IPS-NIHi11 (cell line): Measurements from ENCODE around the gene NEB.

Source experiments
- DNase-seq: peaks from one replicate; pipeline ENCODE4 v3.0.0; 2012; ENCODE audit warnings: mixed read lengths, low spot score

Gene NEB, protein sequence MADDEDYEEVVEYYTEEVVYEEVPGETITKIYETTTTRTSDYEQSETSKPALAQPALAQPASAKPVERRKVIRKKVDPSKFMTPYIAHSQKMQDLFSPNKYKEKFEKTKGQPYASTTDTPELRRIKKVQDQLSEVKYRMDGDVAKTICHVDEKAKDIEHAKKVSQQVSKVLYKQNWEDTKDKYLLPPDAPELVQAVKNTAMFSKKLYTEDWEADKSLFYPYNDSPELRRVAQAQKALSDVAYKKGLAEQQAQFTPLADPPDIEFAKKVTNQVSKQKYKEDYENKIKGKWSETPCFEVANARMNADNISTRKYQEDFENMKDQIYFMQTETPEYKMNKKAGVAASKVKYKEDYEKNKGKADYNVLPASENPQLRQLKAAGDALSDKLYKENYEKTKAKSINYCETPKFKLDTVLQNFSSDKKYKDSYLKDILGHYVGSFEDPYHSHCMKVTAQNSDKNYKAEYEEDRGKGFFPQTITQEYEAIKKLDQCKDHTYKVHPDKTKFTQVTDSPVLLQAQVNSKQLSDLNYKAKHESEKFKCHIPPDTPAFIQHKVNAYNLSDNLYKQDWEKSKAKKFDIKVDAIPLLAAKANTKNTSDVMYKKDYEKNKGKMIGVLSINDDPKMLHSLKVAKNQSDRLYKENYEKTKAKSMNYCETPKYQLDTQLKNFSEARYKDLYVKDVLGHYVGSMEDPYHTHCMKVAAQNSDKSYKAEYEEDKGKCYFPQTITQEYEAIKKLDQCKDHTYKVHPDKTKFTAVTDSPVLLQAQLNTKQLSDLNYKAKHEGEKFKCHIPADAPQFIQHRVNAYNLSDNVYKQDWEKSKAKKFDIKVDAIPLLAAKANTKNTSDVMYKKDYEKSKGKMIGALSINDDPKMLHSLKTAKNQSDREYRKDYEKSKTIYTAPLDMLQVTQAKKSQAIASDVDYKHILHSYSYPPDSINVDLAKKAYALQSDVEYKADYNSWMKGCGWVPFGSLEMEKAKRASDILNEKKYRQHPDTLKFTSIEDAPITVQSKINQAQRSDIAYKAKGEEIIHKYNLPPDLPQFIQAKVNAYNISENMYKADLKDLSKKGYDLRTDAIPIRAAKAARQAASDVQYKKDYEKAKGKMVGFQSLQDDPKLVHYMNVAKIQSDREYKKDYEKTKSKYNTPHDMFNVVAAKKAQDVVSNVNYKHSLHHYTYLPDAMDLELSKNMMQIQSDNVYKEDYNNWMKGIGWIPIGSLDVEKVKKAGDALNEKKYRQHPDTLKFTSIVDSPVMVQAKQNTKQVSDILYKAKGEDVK (N-terminal part only)

DNA sequence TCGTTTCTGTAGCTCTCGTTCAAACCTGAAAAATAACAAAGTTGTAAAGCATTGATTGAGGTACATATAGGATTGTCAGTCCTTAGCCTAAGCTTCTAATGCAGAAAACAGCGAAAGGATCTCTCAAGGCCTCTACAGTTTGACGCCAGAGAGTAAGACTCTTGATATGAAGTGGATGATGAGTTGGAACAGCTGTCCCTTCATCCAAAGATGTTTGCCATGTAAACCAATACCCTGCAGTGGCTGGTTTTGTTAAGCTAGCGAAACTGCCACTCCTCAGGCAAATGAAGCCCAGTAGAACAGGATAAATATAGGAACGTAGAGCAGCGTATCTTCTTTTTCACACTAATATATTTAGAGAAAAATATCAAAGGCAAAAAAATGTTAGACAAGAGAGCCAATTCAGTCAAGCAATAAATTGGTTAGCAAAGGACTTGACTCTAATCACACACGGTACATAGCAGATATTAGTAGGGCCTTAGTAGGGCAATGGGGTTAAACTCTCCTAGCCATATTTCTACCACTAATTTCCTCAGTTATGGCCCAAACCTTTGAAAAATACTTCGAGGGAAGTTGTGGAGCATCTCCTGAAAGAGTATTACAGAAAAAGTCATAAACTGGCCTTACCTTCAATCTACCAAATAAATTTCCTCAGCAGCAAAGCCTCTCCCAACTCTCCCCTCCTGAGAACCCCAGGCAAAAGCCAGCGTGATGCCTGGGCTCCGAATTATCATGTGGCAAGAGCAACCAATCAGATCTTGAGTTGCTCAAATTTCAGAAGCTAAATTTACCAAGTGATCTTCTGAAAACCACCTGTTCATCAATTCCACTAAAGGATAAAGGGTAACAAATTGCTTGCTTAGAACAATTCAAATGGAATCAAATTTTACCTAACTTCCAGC, at the start of gene NEB:
NEB (minus strand) TSS at position 706 of the 902 bp plus-strand sequence. CDS start 1,320 bp downstream, outside the sequence.
- peak; percentile 20 for DNase-seq

DNA sequence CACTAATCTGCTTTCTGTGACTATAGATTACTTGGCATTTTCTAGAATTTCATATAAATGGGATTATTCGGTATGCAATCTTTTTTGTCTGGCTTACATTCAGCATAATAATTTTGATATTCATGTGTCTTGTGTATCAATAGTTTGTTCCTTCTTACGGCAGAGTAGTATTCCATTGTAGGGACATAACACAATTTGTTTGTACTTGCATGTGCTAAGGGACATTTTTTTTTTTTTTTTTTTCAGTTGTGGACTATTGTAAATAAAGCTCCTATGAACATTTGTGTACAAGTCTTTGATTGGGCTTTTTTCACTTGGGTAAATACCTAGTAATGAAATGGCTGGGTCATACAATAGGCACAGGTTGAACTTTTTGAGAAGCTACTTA, 48.9 kb upstream of the NEB start:
- DNase-seq = no peak

DNA sequence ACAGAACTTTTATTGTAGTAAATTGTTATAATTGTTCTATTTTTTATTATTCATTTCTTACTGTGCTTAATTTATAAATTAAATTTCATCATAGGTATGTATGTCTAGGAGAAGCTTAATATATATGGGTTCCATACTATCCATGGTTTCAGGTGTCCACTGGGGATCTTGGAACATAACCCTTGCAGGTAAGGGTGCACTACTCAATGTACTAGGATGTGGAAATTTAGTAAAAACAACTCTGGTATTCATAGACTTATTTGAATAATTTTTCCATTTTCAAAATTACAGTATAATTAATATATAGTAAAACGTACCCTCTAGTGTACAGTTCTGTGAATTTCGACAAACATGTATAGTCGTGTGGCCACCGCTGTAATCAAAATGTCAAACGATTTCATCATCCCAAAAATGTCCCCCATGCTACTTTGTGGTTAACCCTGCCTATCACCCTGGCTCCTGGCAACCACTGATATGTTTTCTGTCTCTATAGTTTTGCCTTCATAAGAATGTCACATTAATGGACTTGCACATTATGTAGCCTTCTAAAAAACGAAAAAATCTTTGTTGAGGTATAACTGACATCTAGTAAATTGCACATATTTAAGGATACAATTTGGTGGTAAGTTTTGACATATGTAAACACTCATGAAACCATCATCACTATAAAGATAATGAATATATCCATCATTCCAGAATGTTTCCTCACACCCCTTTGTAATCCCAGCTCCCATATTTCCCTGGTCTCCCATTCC, 48.3 kb upstream of the NEB start:
- DNase-seq = no peak

DNA sequence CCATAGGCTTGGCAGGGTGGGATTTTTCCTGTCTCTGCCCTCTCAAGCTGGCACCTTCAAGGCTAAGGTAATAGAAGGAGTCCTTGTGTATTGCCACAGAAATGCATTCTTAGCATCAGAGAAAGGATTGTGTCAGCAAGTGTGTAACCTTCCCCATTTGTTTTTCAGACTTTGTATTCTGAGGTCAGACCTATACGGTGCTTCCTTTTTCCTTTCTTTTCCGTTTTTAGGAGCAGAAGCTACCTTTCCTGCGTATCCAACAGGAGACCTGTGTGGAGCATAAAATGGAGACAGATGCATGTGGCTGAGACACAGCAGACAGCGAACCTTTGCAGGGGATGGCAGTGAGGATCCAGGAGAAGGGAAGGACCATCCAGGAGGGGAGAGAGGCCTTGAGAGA, 47.4 kb upstream of the NEB start:
- DNase-seq = no peak

DNA sequence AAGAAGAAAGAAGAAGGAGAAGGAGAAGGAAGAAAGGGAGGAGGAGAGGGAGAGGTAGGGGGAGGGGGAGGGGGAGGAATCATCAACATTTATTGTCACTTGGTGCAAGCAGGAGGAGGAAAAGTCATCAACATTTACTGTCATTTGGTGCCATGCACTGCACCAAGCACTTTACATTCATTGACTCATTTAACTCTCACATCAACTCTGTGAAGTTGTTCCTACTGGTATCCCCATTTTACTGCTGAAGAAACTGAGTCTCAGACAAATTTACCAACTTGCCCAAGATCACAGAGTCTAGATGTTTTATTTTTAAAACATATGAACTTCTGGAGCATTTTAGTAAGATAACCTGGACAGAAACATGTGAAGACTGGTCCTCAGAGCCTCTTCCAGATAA, 46.7 kb upstream of the NEB start:
- no peak for DNase-seq

DNA sequence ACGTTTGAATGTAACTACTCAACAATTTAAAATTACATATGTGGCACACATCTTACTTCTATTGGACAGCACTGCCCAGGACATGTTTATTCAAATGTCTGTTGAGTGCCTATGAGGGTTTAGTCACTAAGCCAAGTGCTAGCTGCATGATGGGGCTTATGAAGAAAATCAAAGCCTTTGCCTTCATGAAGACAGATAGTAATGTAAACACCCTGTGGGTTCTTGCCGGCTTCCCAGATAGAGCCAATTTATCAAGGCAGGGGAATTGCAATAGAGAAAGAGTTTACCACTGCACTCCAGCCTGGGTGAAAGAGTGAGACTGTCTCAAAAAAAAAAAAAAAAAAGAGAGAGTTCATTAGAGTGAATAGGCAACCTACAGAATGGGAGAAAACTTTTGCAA, 43.7 kb upstream of the NEB start:
- no peak for DNase-seq

DNA sequence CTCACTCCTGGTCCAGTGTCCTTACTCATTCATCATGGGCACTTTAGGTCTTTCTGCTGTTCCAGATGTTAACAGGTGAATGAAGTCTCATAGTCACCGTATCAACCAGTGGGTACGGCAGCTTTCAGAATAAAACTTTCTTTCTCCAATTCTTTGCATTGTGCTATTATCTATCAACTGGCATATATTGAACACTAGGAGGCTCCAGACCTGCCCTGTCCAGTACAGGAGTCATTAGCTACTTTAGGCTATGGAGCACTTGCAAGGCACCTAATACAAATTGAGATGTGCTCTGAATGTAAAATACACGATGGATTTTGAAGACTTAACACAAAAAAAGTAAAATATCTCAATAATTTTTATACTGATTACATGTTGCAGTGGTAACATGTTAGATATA, 43.2 kb upstream of the NEB start:
- no peak for DNase-seq

DNA sequence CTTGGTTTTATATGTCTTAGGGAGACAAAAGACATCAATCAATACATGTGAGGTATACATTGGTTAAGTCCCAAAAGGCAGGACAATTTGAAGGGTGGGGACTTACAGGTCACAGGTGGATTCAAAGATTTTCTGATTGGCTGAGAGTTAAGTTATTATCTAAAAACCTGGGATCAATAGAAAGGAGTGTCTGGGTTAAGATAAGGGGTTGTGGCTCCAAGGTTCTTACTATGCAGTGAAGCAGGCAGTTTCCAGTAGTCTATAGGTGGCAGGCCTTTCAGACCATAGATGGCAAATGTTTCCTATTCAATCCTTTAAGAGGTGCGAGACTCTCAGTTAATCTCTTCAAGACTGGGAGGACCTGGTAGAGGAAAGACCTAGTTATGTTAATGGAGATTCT, 42.1 kb upstream of the NEB start:
- no peak for DNase-seq

DNA sequence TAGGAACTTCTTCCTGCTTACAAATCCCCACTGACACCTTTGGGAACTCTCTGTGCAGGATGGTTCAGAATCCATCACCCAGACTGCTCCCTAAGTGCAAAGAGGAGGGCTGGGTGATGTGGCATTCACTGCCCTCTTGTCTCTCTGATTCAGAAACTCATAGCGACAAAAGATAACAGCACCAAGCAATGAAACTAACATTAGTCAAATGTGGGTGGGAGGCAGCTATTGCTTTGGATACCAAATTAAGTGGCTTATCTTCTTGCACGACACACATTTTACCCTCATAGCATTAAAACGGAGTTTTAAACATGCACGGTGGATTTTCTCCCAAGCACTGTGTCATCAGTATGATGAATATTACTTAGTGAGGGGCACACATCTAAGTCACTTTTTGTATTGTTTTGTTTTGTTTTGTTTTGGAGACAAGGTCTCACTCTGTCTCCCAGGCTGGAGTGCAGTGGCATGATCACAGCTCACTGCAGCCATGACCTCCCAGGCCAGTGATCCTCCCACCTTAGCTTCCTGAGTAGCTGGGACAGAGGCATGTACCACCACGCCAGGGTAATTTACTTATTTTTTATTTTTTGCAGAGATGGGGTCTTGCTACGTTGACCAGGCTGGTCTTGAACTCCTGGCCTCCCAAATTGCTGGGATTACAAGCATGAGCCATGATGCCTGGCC, 40.9 kb upstream of the NEB start:
- DNase-seq = no peak

DNA sequence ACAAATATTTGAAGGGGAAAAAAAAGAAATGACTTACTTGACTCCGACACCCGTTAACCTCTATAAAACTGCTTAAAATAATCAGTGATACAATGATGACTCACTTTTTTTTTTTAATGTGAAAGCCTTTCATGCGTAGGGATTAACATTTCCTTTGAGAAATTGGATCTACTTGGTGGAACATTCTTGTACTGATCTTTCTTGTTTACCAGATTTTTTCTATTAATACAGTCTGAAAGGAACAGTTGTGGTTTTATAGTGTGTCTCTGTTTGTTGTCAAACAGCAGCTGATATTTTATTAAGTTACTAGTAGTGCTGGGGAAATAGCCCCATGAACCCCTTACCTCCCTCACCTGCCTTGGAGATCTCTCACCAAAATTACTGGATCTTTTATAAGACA, 40.2 kb upstream of the NEB start:
- no peak for DNase-seq

DNA sequence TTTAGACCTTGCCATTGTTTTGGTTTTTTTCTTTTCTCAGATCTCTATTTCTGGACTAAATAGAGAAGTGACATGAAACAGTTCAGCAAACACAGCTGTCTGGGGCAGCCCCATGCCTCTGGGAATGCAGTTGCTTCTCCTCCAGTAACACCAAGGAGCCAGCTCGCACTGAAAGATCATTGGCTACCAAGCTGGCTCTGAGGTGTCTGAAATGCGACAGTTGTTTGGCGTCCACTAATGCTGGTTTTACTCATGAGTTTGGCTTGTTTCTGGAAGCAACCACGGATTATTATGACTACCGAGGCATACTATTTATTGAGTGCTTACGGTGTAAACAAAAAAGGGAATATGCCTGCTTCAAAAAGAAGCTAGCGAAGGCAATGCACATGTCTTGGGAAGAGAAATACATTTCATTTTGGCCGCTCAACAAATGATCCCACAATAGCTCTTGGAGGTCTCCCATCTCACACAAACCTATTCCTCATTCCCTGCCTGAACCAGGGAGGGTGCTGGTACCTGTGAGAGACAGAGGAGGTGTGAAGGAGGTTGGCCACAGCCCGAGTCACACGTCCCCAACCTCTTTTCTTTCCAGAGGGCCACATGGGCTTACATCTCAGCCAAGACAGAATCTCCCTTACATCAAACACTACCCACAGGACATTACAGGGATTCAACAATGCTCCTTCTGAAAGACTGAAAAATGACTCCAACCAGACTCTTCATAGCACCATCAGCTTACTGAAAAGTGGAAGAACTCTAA, 37.5 kb upstream of the NEB start:
- DNase-seq = no peak

DNA sequence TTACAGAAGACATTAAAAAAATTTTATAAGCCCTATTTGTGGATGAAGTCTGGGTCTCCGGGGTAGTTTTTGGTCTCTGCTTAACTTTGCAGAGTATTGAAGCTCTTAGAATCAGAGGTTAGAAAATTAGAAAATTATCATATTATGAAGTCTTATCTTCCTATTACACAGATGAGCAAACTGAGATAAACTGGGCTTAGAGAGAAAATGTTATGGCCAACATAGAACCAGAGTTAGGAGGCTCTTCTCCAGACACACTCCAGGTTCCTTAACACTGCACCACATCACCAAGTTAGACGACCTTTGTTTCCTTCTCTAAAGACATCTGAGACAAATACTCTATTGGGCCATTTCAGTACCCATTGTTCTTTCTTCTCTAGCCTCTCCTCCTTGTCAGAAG, 36.7 kb upstream of the NEB start:
- no peak for DNase-seq

DNA sequence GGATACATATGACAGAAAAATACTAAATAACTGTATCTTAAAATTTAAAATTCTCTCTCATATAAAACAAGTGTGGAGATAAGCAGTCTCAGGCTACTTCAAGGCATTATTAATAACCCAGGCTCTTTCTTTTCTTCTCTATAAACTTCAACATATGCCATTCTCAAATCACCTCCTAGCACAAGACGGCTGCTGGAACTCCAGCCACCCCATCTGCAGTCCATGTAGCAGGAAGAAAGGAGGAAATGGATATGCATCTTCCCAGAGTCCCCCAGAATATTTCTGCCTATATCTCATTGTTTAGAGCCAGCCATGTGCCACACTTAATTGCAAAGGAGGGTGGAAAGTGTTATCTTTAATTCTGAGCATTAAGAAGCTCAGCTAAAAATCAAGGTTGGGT, 35.3 kb upstream of the NEB start:
- no peak for DNase-seq

DNA sequence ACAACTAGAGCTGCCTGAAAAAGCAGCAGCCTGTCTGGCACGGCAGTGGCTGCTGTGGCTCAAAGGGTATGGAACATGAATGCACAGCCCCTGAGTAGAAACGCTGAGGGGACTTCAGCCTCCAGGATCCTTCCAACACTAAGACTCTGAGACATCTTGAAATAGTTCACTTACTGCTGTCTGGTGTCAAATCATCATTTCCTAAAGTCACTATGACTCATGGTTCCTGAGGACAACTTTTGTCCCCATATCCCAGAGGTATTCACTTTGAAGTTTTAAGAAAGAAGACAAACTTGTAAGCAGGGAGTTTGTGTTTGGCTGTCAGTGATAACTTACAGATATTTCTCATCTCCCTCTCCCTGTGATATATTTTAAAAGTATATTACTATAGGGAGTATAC, 33.3 kb upstream of the NEB start:
- no peak for DNase-seq

DNA sequence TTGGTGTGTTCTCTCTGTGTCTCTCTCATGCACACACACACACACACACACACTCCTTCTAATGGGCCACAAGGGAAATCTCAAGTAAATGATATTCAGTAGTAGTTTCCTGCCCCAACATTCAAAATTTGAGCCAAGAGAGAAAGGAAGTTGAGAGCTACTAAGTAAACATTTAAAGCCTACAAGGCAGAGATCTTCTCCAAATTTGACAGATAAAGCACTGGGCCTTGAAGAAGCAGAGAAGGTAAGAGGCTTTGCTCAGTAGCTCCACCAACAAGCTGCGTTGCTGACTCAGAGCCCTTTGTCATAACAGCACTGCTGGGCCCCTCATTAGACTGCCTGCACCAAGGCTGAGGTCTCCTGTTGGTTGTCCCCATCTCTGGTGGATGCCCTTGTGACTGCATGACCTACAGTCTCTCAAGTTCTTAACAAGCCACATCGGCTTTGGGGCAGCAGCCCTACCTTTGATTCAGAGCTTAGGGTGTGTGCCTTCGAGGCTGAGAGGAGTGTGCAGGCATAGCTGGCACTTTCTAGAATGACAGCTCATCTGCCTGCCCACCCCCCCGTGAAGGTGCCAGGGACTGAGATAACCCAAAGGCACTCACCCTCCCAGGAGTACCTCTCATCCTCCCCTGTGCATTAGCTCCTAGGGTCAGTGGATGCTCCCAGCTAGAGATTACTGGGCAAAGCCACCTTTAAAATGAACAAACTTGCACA, 32.3 kb upstream of the NEB start:
- no peak for DNase-seq

DNA sequence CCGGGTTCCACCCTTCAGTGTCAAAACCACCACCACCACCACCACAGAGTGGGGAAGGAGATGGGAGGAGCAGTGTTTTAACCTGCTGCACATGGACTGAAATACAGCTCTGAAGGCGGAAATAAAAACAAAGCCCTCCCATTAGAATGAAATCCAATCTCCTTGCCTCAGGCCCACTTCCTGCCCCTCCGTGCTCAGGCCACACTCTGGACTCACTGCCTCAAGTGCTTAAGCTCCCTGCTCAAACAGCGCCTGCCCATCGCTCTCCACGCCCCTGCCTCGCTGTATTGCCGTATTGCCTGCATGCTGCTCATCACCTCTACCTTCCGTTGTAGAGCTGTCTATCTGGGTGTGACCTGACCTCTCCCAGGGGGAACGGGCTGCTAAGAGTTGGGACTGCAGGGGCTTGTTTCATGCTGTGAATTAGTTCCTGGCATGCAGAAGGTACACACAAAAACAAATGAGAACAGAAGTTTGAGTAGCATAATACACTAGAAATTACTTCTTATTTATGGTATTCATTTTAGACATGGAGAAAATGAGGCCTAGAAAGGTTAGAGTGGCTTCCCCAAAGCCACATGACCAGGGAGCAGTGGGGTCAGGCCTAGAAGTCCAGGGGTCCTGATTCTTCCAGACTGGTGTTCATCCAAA, 31.6 kb upstream of the NEB start:
- peak; percentile 37 for DNase-seq

DNA sequence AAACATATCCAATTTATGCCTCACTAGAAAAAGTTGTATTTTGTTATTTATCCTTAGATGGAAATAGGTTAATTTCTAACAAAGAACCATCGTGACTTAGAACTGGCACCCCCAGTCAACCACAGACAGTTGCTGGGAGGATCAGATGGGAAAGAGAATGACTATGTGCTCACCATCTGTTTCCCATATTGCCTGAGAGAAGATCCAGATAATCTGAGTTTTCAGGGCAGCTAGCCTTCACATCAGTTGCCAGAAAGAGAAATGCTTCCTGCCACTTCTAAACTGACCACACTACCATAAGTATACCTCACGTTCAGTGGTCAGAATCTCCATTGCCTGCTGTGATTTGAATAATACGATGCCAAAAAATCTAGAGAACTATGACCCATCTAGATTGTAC, 28.4 kb upstream of the NEB start:
- DNase-seq = no peak

DNA sequence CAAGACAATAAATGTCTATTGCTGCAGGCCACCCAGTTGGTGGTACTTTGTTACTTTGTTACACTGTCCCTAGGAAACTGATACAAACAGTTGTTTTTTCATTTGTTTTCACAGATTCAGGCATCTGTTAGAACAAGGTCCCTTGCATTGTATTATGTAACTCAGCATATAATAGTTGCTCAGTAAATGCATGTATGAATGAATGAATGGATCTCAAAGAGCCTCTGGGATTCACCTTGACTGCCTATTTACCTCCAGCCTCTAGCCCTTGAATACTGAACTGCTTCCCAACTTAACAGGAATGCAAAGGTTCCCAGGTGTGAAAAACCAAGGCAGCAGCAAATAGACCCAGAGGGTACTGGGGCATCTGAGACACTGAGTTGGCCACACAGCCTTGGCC, 27.4 kb upstream of the NEB start:
- no peak for DNase-seq
